ENCODE results near the gene GPHN.

Gene GPHN

GRCh38 chr14:66596241-66596985 is 88.5 kb downstream of the GPHN start:
- DNase-seq (ENCODE audit: low read depth in 2 of 2) = no peak

GRCh38 chr14:66600416-66600815 is 92.5 kb downstream of the GPHN start:
- no peak for DNase-seq (ENCODE audit: low read depth in 2 of 2)

- DNase-seq (ENCODE audit: low read depth in 2 of 2) = no peak
Observed at GRCh38 chr14:66601932-66602578, 94.1 kb downstream of the GPHN start.

GRCh38 chr14:66603945-66604344 is 96.0 kb downstream of the GPHN start:
- no peak for DNase-seq (ENCODE audit: low read depth in 2 of 2)

GRCh38 chr14:66606826-66607225 is 98.9 kb downstream of the GPHN start:
- DNase-seq (ENCODE audit: low read depth in 2 of 2) = no peak

- no peak for DNase-seq (ENCODE audit: low read depth in 2 of 2)
Observed at GRCh38 chr14:66610154-66610563, 102.2 kb downstream of the GPHN start.

GRCh38 chr14:66613344-66613743 is 105.4 kb downstream of the GPHN start:
- DNase-seq (ENCODE audit: low read depth in 2 of 2) = no peak

- DNase-seq (ENCODE audit: low read depth in 2 of 2) = no peak
Observed at GRCh38 chr14:66619952-66620351, 112.0 kb downstream of the GPHN start.

GRCh38 chr14:66623838-66624237 is 115.9 kb downstream of the GPHN start:
- DNase-seq (ENCODE audit: low read depth in 2 of 2) = no peak

GRCh38 chr14:66624336-66624937 is 116.5 kb downstream of the GPHN start:
- DNase-seq (ENCODE audit: low read depth in 2 of 2) = peak in 1 of 2 donors; percentile 3

- DNase-seq (ENCODE audit: low read depth in 2 of 2) = no peak
Observed at GRCh38 chr14:66628636-66629035, 120.7 kb downstream of the GPHN start.

GRCh38 chr14:66629499-66629898 is 121.6 kb downstream of the GPHN start:
- DNase-seq (ENCODE audit: low read depth in 2 of 2) = no peak

- no peak for DNase-seq (ENCODE audit: low read depth in 2 of 2)
Observed at GRCh38 chr14:66634876-66635275, 126.9 kb downstream of the GPHN start.

GRCh38 chr14:66635435-66635834 is 127.5 kb downstream of the GPHN start:
- no peak for DNase-seq (ENCODE audit: low read depth in 2 of 2)

- DNase-seq (ENCODE audit: low read depth in 2 of 2) = no peak
Observed at GRCh38 chr14:66636240-66636639, 128.3 kb downstream of the GPHN start.

GRCh38 chr14:66638689-66639088 is 130.7 kb downstream of the GPHN start:
- no peak for DNase-seq (ENCODE audit: low read depth in 2 of 2)

- no peak for DNase-seq (ENCODE audit: low read depth in 2 of 2)
Observed at GRCh38 chr14:66641861-66642635, 134.1 kb downstream of the GPHN start.

- DNase-seq (ENCODE audit: low read depth in 2 of 2) = no peak
Observed at GRCh38 chr14:66643344-66643743, 135.4 kb downstream of the GPHN start.

- no peak for DNase-seq (ENCODE audit: low read depth in 2 of 2)
Observed at GRCh38 chr14:66645716-66646115, 137.8 kb downstream of the GPHN start.

GRCh38 chr14:66649498-66649897 is 141.6 kb downstream of the GPHN start:
- no peak for DNase-seq (ENCODE audit: low read depth in 2 of 2)

- DNase-seq (ENCODE audit: low read depth in 2 of 2) = no peak
Observed at GRCh38 chr14:66650491-66650911, 142.6 kb downstream of the GPHN start.

- DNase-seq (ENCODE audit: low read depth in 2 of 2) = no peak
Observed at GRCh38 chr14:66651536-66652220, 143.7 kb downstream of the GPHN start.

Data from stimulated activated CD8-positive, alpha-beta memory T cell treated with anti-CD3 and anti-CD28 coated beads, Interleukin-7, amount 100 ng/mL, for 4 hours (primary cell).